Prostate gland (tissue), 2 donors: Measurements from ENCODE around the gene NPIPA3. TPM values are rescaled to one million over a fixed set of nuclear protein-coding genes. Genes with fewer than 3 reads are reported as not detected.
"Not testable (repeated sequence)": the region's sequence is repeated elsewhere in the genome, so short reads cannot be mapped to it uniquely, and the experiment has no call there.

Experiments used
- DNase-seq: peaks from one replicate; pipeline ENCODE4 v3.0.0-alpha.2; 2019; ENCODE audit warnings: low spot score
- H3K27ac ChIP-seq, 2 donors: fragments of 200-600 bp; sonication (generic); 2 replicates each; pipeline ENCODE4 v1.5.1; 2017 to 2019
- H3K27me3 ChIP-seq: fragments of 200-600 bp; sonication (generic); replicated peaks from 2 replicates; pipeline ENCODE4 v1.5.1; 2019; ENCODE audit not compliant: insufficient read depth
- H3K36me3 ChIP-seq, 2 donors: fragments of 200-600 bp; sonication (generic); 1 replicate in 1 of 2; 2 replicates in 1 of 2; pipeline versions ENCODE4 v1.5.1 to v1.8.1; 2017 to 2019
- H3K4me1 ChIP-seq: fragments of 200-600 bp; sonication (generic); replicated peaks from 2 replicates; pipeline ENCODE4 v1.5.1; 2019
- H3K4me3 ChIP-seq, 2 donors: fragments of 200-600 bp; sonication (generic); 2 replicates each; pipeline ENCODE4 v1.5.1; 2017 to 2019
- H3K9me3 ChIP-seq: fragments of 200-600 bp; sonication (generic); 2 replicates; pipeline ENCODE4 v1.5.1; 2017
- POLR2A ChIP-seq: fragments of 450-650 bp; IDR thresholded peaks from one replicate; pipeline ENCODE4 v1.6.1; 2016; ENCODE audit warnings: antibody characterized with exemption, mild to moderate bottlenecking
- POLR2AphosphoS5 ChIP-seq: sonication (generic); formaldehyde crosslinking; IDR thresholded peaks from one replicate; pipeline ENCODE4 v1.6.1; 2017; ENCODE audit warnings: antibody characterized with exemption
- WGBS: methylation state at CpG from one replicate; pipeline ENCODE4 v1.1.5; 2018; 5-methylcytosine and 5-hydroxymethylcytosine counted together
- intact Hi-C: fragments of 100-400 bp; cut with DNase I; formaldehyde crosslinking; loops from one replicate; pipeline ENCODE4 v1.14.2; 2022
- total RNA-seq, 2 donors: library from RNA; depleted of rRNA; stranded (reverse); fragments of >200 nt; gene quantifications; one replicate each; pipeline ENCODE4 v1.1.0, GENCODE V29; 2016
- TF ChIP-seq, protein P1 (sequence below), 4 experiments: fragments of 200-600 bp in 2 of 4; fragments of 450-650 bp in 2 of 4; sonication (generic) in 2 of 4; IDR thresholded peaks; 1 replicate in 3 of 4; 2 replicates in 1 of 4; pipeline ENCODE4 v1.5.1; 2016 to 2019; ENCODE audit warnings: antibody characterized with exemption in 4 of 4, mild to moderate bottlenecking in 2 of 4, moderate library complexity in 2 of 4

Gene NPIPA3
- total RNA-seq: 1 to 10 TPM in 1 of 2 donors, under 1 TPM in 1; 0.80 to 2.2 TPM

GRCh38 chr16:14703156-14704011 is at the start of gene NPIPA3:
NPIPA3 (plus strand) TSS chr16:14703411; CDS start chr16:14708944, 5,533 bp downstream.
- not testable (repeated sequence) for H3K4me3 ChIP-seq, H3K4me1 ChIP-seq

GRCh38 chr16:14658063-14658462 is 45.1 kb upstream of the NPIPA3 start:
- intact Hi-C loops: no loop called here
- Histone ChIP-seq H3K4me3 (no peak overlapping the region), H3K27ac (no peak overlapping the region), H3K9me3 (no peaks in the 10 kb centered on the region), H3K36me3 (peaks cover 4 to 9% of the 10 kb centered on the region in 2 donors), H3K4me1 (no peaks in the 10 kb centered on the region), H3K27me3 (no peaks in the 10 kb centered on the region)
- WGBS: 74% methylated on average over 2 of the region's 2 CpGs
- DNase-seq: no peak
- no peak for TF ChIP-seq POLR2A
- no peak for TF ChIP-seq POLR2AphosphoS5
- TF ChIP-seq, protein P1, sequence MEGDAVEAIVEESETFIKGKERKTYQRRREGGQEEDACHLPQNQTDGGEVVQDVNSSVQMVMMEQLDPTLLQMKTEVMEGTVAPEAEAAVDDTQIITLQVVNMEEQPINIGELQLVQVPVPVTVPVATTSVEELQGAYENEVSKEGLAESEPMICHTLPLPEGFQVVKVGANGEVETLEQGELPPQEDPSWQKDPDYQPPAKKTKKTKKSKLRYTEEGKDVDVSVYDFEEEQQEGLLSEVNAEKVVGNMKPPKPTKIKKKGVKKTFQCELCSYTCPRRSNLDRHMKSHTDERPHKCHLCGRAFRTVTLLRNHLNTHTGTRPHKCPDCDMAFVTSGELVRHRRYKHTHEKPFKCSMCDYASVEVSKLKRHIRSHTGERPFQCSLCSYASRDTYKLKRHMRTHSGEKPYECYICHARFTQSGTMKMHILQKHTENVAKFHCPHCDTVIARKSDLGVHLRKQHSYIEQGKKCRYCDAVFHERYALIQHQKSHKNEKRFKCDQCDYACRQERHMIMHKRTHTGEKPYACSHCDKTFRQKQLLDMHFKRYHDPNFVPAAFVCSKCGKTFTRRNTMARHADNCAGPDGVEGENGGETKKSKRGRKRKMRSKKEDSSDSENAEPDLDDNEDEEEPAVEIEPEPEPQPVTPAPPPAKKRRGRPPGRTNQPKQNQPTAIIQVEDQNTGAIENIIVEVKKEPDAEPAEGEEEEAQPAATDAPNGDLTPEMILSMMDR (IDR thresholded peaks at IDR 0.05): no peak

More at GRCh38 chr16:14703156-14704011, at the start of gene NPIPA3:
- H3K36me3 ChIP-seq, H3K27me3 ChIP-seq, DNase-seq, H3K27ac ChIP-seq, H3K9me3 ChIP-seq, intact Hi-C loops: not testable (repeated sequence)
- no CpG with 5 or more reads among the region's 73 CpGs for WGBS

GRCh38 chr16:14667347-14668266 is 35.6 kb upstream of the NPIPA3 start:
- H3K36me3 ChIP-seq: peaks cover 0 to 10% of the 10 kb centered on the region in 2 donors
- 84% methylated on average over 16 of the region's 16 CpGs for WGBS
- no peaks in the 10 kb centered on the region for H3K27me3 ChIP-seq

DNA sequence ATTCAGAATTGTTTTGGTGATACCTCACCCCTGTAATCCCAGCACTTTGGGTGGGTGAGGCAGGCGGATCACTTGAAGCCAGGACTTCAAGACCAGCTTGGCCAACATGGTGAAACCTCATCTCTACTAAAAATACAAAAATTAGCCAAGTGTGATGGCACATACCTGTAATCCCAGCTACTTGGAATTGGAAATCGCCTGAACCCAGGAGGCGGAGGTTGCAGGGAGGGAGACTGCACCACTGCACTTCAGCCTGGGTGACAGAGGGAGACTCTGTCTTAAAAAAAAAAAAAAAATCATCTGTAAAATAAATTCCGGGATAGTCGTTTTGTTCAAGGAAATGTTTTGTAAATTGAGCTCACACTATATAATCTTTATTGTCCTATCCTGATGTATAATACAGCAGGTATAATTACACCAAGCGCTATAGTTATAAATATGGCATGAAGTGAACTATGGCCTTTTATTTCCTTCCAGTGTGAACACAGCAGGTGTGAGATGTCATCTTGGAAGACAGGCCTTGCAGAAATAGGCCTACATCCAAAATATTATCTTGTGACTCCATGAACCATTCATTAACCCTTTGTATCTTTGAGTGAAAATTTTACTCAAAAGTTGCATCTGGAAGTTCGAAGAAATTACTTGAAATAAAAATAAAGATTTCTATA is 34.5 kb upstream of the NPIPA3 start:
- Histone ChIP-seq H3K9me3 (no peaks in the 10 kb centered on the region), H3K27me3 (no peaks in the 10 kb centered on the region), H3K36me3 (peaks cover 0 to 4% of the 10 kb centered on the region in 2 donors), H3K4me3 (no peak overlapping the region), H3K4me1 (no peaks in the 10 kb centered on the region), H3K27ac (no peak overlapping the region)
- DNase-seq: no peak
- intact Hi-C loops: no loop called here
- 73% methylated on average over 7 of the region's 7 CpGs for WGBS
- TF ChIP-seq POLR2AphosphoS5: no peak
- no peak for TF ChIP-seq POLR2A
- TF ChIP-seq, protein P1 (IDR thresholded peaks at IDR 0.05): no peak

More at GRCh38 chr16:14667347-14668266, 35.6 kb upstream of the NPIPA3 start:
- Histone ChIP-seq H3K4me1 (no peaks in the 10 kb centered on the region), H3K9me3 (no peaks in the 10 kb centered on the region), H3K4me3 (no peak overlapping the region), H3K27ac (no peak overlapping the region)
- no peak for DNase-seq
- TF ChIP-seq, protein P1 (IDR thresholded peaks at IDR 0.05): no peak
- TF ChIP-seq POLR2A (no peak), POLR2AphosphoS5 (no peak)
- intact Hi-C loops: no loop called here

- intact Hi-C loops: no loop called here
- WGBS: 96% methylated on average over 4 of the region's 4 CpGs
- peaks cover 0 to 4% of the 10 kb centered on the region in 2 donors for H3K36me3 ChIP-seq
- H3K27ac ChIP-seq: no peak overlapping the region
- no peaks in the 10 kb centered on the region for H3K27me3 ChIP-seq
- H3K4me1 ChIP-seq: no peaks in the 10 kb centered on the region
- DNase-seq: no peak
- H3K4me3 ChIP-seq: no peak overlapping the region
- H3K9me3 ChIP-seq: no peaks in the 10 kb centered on the region
- TF ChIP-seq POLR2AphosphoS5 (no peak), POLR2A (no peak)
- TF ChIP-seq, protein P1 (IDR thresholded peaks at IDR 0.05): no peak
Observed at GRCh38 chr16:14669776-14670175, 33.4 kb upstream of the NPIPA3 start.
